ENCODE measurements around the gene MYH9. TPM values are rescaled to one million over a fixed set of nuclear protein-coding genes. Genes with fewer than 3 reads are reported as not detected.
"Not testable (repeated sequence)": the region's sequence is repeated elsewhere in the genome, so short reads cannot be mapped to it uniquely, and the experiment has no call there.

Gene MYH9
- polyA plus RNA-seq, 3 donors: 257 to 295 (median 274) TPM

- DNase-seq (ENCODE audit: low read depth in 3 of 3, low spot score in 2 of 3): not testable (repeated sequence)
Measured at GRCh38 chr22:36255572-36255971, 132.2 kb downstream of the MYH9 start.

GRCh38 chr22:36253523-36254490 lies 134.0 kb downstream of the MYH9 start:
- DNase-seq (ENCODE audit: low read depth in 3 of 3, low spot score in 2 of 3): no peak

GRCh38 chr22:36252754-36253522 lies 134.8 kb downstream of the MYH9 start, which contains the start of gene APOL1:
Gene APOL1, plus strand, starts transcription at chr22:36253133. Its CDS starts 1,823 bp downstream, at chr22:36254956.
- no peak for DNase-seq (ENCODE audit: low read depth in 3 of 3, low spot score in 2 of 3)

- DNase-seq (ENCODE audit: low read depth in 3 of 3, low spot score in 2 of 3): not testable (repeated sequence)
Measured at GRCh38 chr22:36251979-36252608, 135.7 kb downstream of the MYH9 start.

GRCh38 chr22:36250292-36250960 lies 137.3 kb downstream of the MYH9 start:
- DNase-seq (ENCODE audit: low read depth in 3 of 3, low spot score in 2 of 3): not testable (repeated sequence)

GRCh38 chr22:36249160-36249559 lies 138.6 kb downstream of the MYH9 start:
- DNase-seq (ENCODE audit: low read depth in 3 of 3, low spot score in 2 of 3): no peak

GRCh38 chr22:36247955-36248354 lies 139.8 kb downstream of the MYH9 start:
- DNase-seq (ENCODE audit: low read depth in 3 of 3, low spot score in 2 of 3): no peak

GRCh38 chr22:36246718-36247117 lies 141.0 kb downstream of the MYH9 start:
- DNase-seq (ENCODE audit: low read depth in 3 of 3, low spot score in 2 of 3): no peak

GRCh38 chr22:36245805-36246356 lies 141.9 kb downstream of the MYH9 start:
- DNase-seq (ENCODE audit: low read depth in 3 of 3, low spot score in 2 of 3): no peak

GRCh38 chr22:36244522-36245391 lies 143.0 kb downstream of the MYH9 start:
- no peak for DNase-seq (ENCODE audit: low read depth in 3 of 3, low spot score in 2 of 3)

- no peak for DNase-seq (ENCODE audit: low read depth in 3 of 3, low spot score in 2 of 3)
Measured at GRCh38 chr22:36243986-36244385, 143.8 kb downstream of the MYH9 start.

- peak; percentile 82 to 86 (median 83) for DNase-seq (ENCODE audit: low read depth in 3 of 3, low spot score in 2 of 3)
Measured at GRCh38 chr22:36239401-36240171, 148.2 kb downstream of the MYH9 start, which contains the start of gene APOL2. Gene APOL2, minus strand, starts transcription at chr22:36239527. Its CDS starts 6,365 bp downstream, at chr22:36233162.

GRCh38 chr22:36239150-36239400 lies 148.7 kb downstream of the MYH9 start:
- no peak for DNase-seq (ENCODE audit: low read depth in 3 of 3, low spot score in 2 of 3)

- DNase-seq (ENCODE audit: low read depth in 3 of 3, low spot score in 2 of 3): no peak
Measured at GRCh38 chr22:36238373-36239149, 149.2 kb downstream of the MYH9 start.

- no peak for DNase-seq (ENCODE audit: low read depth in 3 of 3, low spot score in 2 of 3)
Measured at GRCh38 chr22:36237462-36238372, 150.1 kb downstream of the MYH9 start.

- DNase-seq (ENCODE audit: low read depth in 3 of 3, low spot score in 2 of 3): no peak
Measured at GRCh38 chr22:36236388-36237319, 151.1 kb downstream of the MYH9 start.

All from right renal cortex interstitium (tissue), 3 donors.